DMS79 treated with DMSO at 0.1 percent for 48 hours (cell line): ENCODE measurements around the gene CYBB.

ENCODE experiments used
- DNase-seq: peaks from one replicate; lab custom pipeline; 2025; lab: John Stamatoyannopoulos, UW

Gene CYBB

GRCh38 chrX:37844622-37845021, 64.8 kb downstream of the CYBB start:
- no peak for DNase-seq

- no peak for DNase-seq
Measured at GRCh38 chrX:37846141-37846540, 66.3 kb downstream of the CYBB start.

- DNase-seq: no peak
Measured at GRCh38 chrX:37846558-37846933, 66.7 kb downstream of the CYBB start.

- peak; percentile 39 for DNase-seq
Measured at GRCh38 chrX:37846934-37847732, 67.3 kb downstream of the CYBB start, which contains the start of gene DYNLT3. Gene DYNLT3 (minus strand): TSS chrX:37847571. CDS start chrX:37847510, 61 bp downstream.

- DNase-seq: no peak
Measured at GRCh38 chrX:37847733-37848197, 67.9 kb downstream of the CYBB start.

GRCh38 chrX:37854148-37854547, 74.3 kb downstream of the CYBB start:
- DNase-seq: no peak

GRCh38 chrX:37854748-37855147, 74.9 kb downstream of the CYBB start:
- no peak for DNase-seq

GRCh38 chrX:37860721-37861120, 80.9 kb downstream of the CYBB start:
- DNase-seq: no peak

GRCh38 chrX:37862851-37863250, 83.0 kb downstream of the CYBB start:
- no peak for DNase-seq
